HepG2 (cell line): ENCODE measurements around the gene LITAFD. TPM values are rescaled to one million over a fixed set of nuclear protein-coding genes. Genes with fewer than 3 reads are reported as not detected.
A peak's percentile ranks its signal among the peaks of the same experiment; 100 is the strongest.

ENCODE experiments used
- ATAC-seq: fragments of 200-7000 bp; cut with Tn5 transposase; 3 replicates; pipeline ENCODE4 v1.9.1; 2020; ENCODE audit warnings: mild to moderate bottlenecking, moderate library complexity
- BruUV-seq: library from RNA; stranded (reverse); fragments of 400-500 nt; replicated peaks from 2 replicates; lab custom pipeline; 2021; lab: Mats Ljungman, UMichigan
- CTCF ChIA-PET: fragments of 300-600 bp; formaldehyde crosslinking; extraction: SDS; loops from one replicate; lab custom pipeline; 2021; ENCODE audit warnings: low total read pairs, inconsistent platforms, low intra/inter-chr PET ratio; lab: Yijun Ruan, JAX
- POLR2A ChIA-PET: fragments of 350-600 bp; sonication (Branson Sonifier 250); formaldehyde crosslinking; loops from one replicate; lab custom pipeline; 2020; ENCODE audit warnings: antibody characterized with exemption, inconsistent platforms; lab: Yijun Ruan, JAX
- DNase-seq: peaks from one replicate; pipeline ENCODE4 v3.0.0-alpha.2; 2015; ENCODE audit warnings: low spot score
- FAIRE-seq: peaks from 3 replicates; lab custom pipeline; 2011; peaks lifted over from hg19 to GRCh38; lab: Jason Lieb, UNC
- H2AFZ ChIP-seq: one replicate; pipeline ENCODE4 v1.6.1; 2011; ENCODE audit warnings: low read length, inconsistent platforms
- H3K27ac ChIP-seq: fragments of 300-600 bp; 3 replicates; pipeline ENCODE4 v1.8.0; 2011; ENCODE audit warnings: mixed run types, mild to moderate bottlenecking, mixed read lengths, low read length, inconsistent platforms; ENCODE audit not compliant: insufficient read depth; ENCODE audit errors: extremely low read length
- H3K27me3 ChIP-seq, 2 experiments: fragments of 200-600 bp in 1 of 2; 2 replicates in 1 of 2; 3 replicates in 1 of 2; pipeline versions ENCODE4 v1.6.0 to v1.8.0; 2011; ENCODE audit warnings: low read length in 2 of 2, mild to moderate bottlenecking in 2 of 2, moderate library complexity in 2 of 2, inconsistent platforms in 1 of 2; ENCODE audit not compliant: insufficient read depth in 2 of 2, control insufficient read depth in 1 of 2
- H3K36me3 ChIP-seq, 2 experiments: fragments of 200-600 bp in 1 of 2; replicated peaks in 1 of 2; 2 replicates in 1 of 2; 3 replicates in 1 of 2; pipeline versions ENCODE4 v1.5.1 to v1.8.0; 2011; ENCODE audit warnings: low read length in 2 of 2, inconsistent platforms in 1 of 2; ENCODE audit not compliant: insufficient read depth in 2 of 2, control insufficient read depth in 1 of 2
- H3K4me1 ChIP-seq: 2 replicates; pipeline ENCODE4 v1.5.1; 2012; ENCODE audit warnings: low read length, inconsistent platforms; ENCODE audit not compliant: insufficient read depth
- H3K4me2 ChIP-seq: 2 replicates; pipeline ENCODE4 v1.6.0; 2011; ENCODE audit warnings: low read depth, low read length, inconsistent platforms
- H3K4me3 ChIP-seq, 3 experiments: fragments of 200-600 bp in 1 of 3; sonication (generic), shearing (Covaris generic) in 1 of 3; replicated peaks in 1 of 3; 2 replicates each; pipeline ENCODE4 v1.5.1; 2011 to 2016; ENCODE audit warnings: low read length in 3 of 3, inconsistent platforms in 2 of 3, low read depth in 2 of 3, mild to moderate bottlenecking in 2 of 3, control low read depth in 1 of 3, mixed read lengths in 1 of 3; ENCODE audit not compliant: insufficient read depth in 1 of 3
- H3K79me2 ChIP-seq: one replicate; pipeline ENCODE4 v1.6.1; 2011; ENCODE audit warnings: low read length, inconsistent platforms; ENCODE audit not compliant: insufficient read depth
- H3K9ac ChIP-seq: 2 replicates; pipeline ENCODE4 v1.6.0; 2011; ENCODE audit warnings: mild to moderate bottlenecking, low read depth, low read length, inconsistent platforms; ENCODE audit not compliant: insufficient read depth
- H3K9me3 ChIP-seq: 2 replicates; pipeline ENCODE4 v1.5.1; 2012; ENCODE audit warnings: mild to moderate bottlenecking, low read length
- H4K20me1 ChIP-seq: 2 replicates; pipeline ENCODE4 v1.6.0; 2011; ENCODE audit warnings: inconsistent platforms, mild to moderate bottlenecking, low read length, moderate library complexity; ENCODE audit not compliant: insufficient read depth
- AFF4 ChIP-seq: sonication (generic); formaldehyde crosslinking; IDR thresholded peaks from 2 replicates; pipeline ENCODE4 v1.4.0; 2020; ENCODE audit warnings: missing genetic modification reagents
- AGO2 ChIP-seq: fragments of 200-400 bp; formaldehyde crosslinking; optimal IDR thresholded peaks from 2 replicates; pipeline ENCODE3; 2017; ENCODE audit warnings: mild to moderate bottlenecking, low read depth, low read length, moderate library complexity
- DBP ChIP-seq: sonication (generic); formaldehyde crosslinking; IDR thresholded peaks from 2 replicates; pipeline ENCODE4 v1.4.0; 2020; ENCODE audit warnings: missing genetic modification reagents; ENCODE audit errors: not compliant biosample characterization
- HNRNPK ChIP-seq: fragments of 200-400 bp; formaldehyde crosslinking; IDR thresholded peaks from 2 replicates; pipeline ENCODE4 v1.6.1; 2018; ENCODE audit warnings: low read length, low read depth, moderate library complexity, mild to moderate bottlenecking; ENCODE audit not compliant: poor library complexity, severe bottlenecking
- HNRNPLL ChIP-seq: fragments of 200-400 bp; formaldehyde crosslinking; IDR thresholded peaks from 2 replicates; pipeline ENCODE4 v1.6.1; 2017; ENCODE audit warnings: mild to moderate bottlenecking, low read depth, low read length; ENCODE audit not compliant: poor library complexity, severe bottlenecking
- MIER2 ChIP-seq: IDR thresholded peaks from 2 replicates; pipeline ENCODE4 v1.6.1; 2016; ENCODE audit warnings: missing biosample characterization, missing genetic modification reagents
- MTA1 ChIP-seq: sonication (generic); formaldehyde crosslinking; IDR thresholded peaks from 2 replicates; pipeline ENCODE4 v1.4.0; 2020; ENCODE audit warnings: missing genetic modification reagents, mild to moderate bottlenecking, borderline replicate concordance
- MYNN ChIP-seq: sonication (generic); formaldehyde crosslinking; IDR thresholded peaks from 2 replicates; pipeline ENCODE4 v1.4.0; 2020; ENCODE audit warnings: mild to moderate bottlenecking, low read depth, missing genetic modification reagents
- RBM22 ChIP-seq: fragments of 200-400 bp; formaldehyde crosslinking; optimal IDR thresholded peaks from 2 replicates; pipeline ENCODE3; 2017; ENCODE audit warnings: mild to moderate bottlenecking, low read length, moderate library complexity
- SMARCE1 ChIP-seq: fragments of 450-650 bp; IDR thresholded peaks from 2 replicates; pipeline ENCODE4 v1.6.1; 2017; ENCODE audit warnings: borderline replicate concordance
- ZNF17 ChIP-seq: sonication (generic); formaldehyde crosslinking; IDR thresholded peaks from 2 replicates; pipeline ENCODE4 v1.5.0; 2020; ENCODE audit warnings: mild to moderate bottlenecking, missing genetic modification reagents
- ZNF274 ChIP-seq: sonication (generic); formaldehyde crosslinking; IDR thresholded peaks from 2 replicates; pipeline ENCODE4 v1.5.1; 2020; ENCODE audit warnings: mild to moderate bottlenecking, missing genetic modification reagents
- ZNF552 ChIP-seq: sonication (generic); formaldehyde crosslinking; IDR thresholded peaks from 2 replicates; pipeline ENCODE4 v1.9.0; 2022; ENCODE audit warnings: missing genetic modification reagents, mild to moderate bottlenecking, borderline replicate concordance
- ZNF713 ChIP-seq: sonication (generic); formaldehyde crosslinking; IDR thresholded peaks from 2 replicates; pipeline ENCODE4 v1.4.0; 2020; ENCODE audit warnings: mild to moderate bottlenecking, missing genetic modification reagents
- ZNF879 ChIP-seq: sonication (generic); formaldehyde crosslinking; IDR thresholded peaks from 2 replicates; pipeline ENCODE4 v1.8.1; 2023; ENCODE audit warnings: missing genetic modification reagents
- WGBS: methylation state at CpG from one replicate; pipeline ENCODE4 v1.1.6; 2017; ENCODE audit warnings: low lambda C conversion rate; 5-methylcytosine and 5-hydroxymethylcytosine counted together
- in situ Hi-C: cut with HindIII; loops from 2 replicates; pipeline ENCODE4 v1.10.0; 2017; ENCODE audit warnings: low pct_unique_long_range_greater_than_20kb; ENCODE audit not compliant: extremely low pct_ligation_motif_present
- intact Hi-C: fragments of 100-400 bp; cut with micrococcal nuclease; formaldehyde crosslinking; loops from one replicate; pipeline ENCODE4 v1.10.0; 2022; ENCODE audit not compliant: unreplicated experiment
- polyA plus RNA-seq, 8 experiments: library from polyadenylated mRNA; depleted of rRNA in 3 of 8; stranded (reverse) in 7 of 8; unstranded in 1 of 8; fragments of >200 nt; fragmentation: Illumina TruSeq in 4 of 8; extraction: Trizol in 4 of 8; gene quantifications; 2 replicates each; pipeline versions ENCODE4 v1.2.1 to v1.2.3, GENCODE V29; 2011 to 2016; ENCODE audit warnings: low read depth in 4 of 8, missing spikeins in 1 of 8, mixed read lengths in 1 of 8; ENCODE audit not compliant: insufficient read depth in 1 of 8
- total RNA-seq, 5 experiments: library from RNA; depleted of rRNA; stranded (reverse); fragments of >200 nt; fragmentation: Illumina TruSeq; extraction: Trizol; gene quantifications; 2 replicates each; pipeline ENCODE4 v1.2.3, GENCODE V29; 2016; ENCODE audit warnings: low read depth in 1 of 5

Gene LITAFD
- total and polyA plus RNA-seq, 2 of the 13 experiments (the other 11 are each of a cell fraction or from before 2014, with no cell fraction given): not detected

- POLR2A ChIA-PET: no interaction called here
- DNase-seq (no peak), ATAC-seq (no peak), FAIRE-seq (no peak)
- Histone ChIP-seq H3K9me3 (no peaks in the 10 kb centered on the region), H2AFZ (no peak overlapping the region), H3K27ac (no peak overlapping the region), H3K79me2 (no peaks in the 10 kb centered on the region), H3K4me1 (no peaks in the 10 kb centered on the region), H3K27me3 (no peaks in the 10 kb centered on the region), H4K20me1 (peaks cover 11% of the 10 kb centered on the region; the same call in 1 of the 2 replicates), H3K36me3 (peaks cover 58 to 95% of the 10 kb centered on the region in 2 experiments), H3K4me3 (no peak overlapping the region), H3K4me2 (no peak overlapping the region), H3K9ac (no peak overlapping the region)
- 98% methylated on average over 9 of the region's 9 CpGs for WGBS
- CTCF ChIA-PET: interaction anchor here (0.6 kb wide), 1 partner anchor 29 kb away, joined by 4 read pairs; no protein-coding TSS in a partner anchor
- intact Hi-C loops: no loop called here
- in situ Hi-C loops: no loop called here
- BruUV-seq: no TSS peak
- TF ChIP-seq RBM22 (peak; percentile 83), HNRNPK (peak; percentile 46), MYNN (no peak)
These were observed 20.9 kb downstream of the LITAFD start for GRCh38 chr16:8903004-8903403.

- H3K79me2 ChIP-seq: no peaks in the 10 kb centered on the region
- no peak overlapping the region for H3K4me2 ChIP-seq
- ChIA-PET POLR2A (no interaction called here), CTCF (interaction anchor here (2.4 to 2.5 kb wide), 2 partner anchors 104 to 129 kb away, joined by 10 to 20 read pairs; no protein-coding TSS in a partner anchor)
- no peaks in the 10 kb centered on the region for H3K27me3 ChIP-seq
- H3K36me3 ChIP-seq: peaks cover 58 to 95% of the 10 kb centered on the region in 2 experiments
- no peaks in the 10 kb centered on the region for H3K9me3 ChIP-seq
- H4K20me1 ChIP-seq: peaks cover 11% of the 10 kb centered on the region; the same call in 1 of the 2 replicates
- DNase-seq: no peak
- no peak for FAIRE-seq
- 95% methylated on average over 8 of the region's 8 CpGs for WGBS
- H3K4me3 ChIP-seq: no peak overlapping the region
- H3K4me1 ChIP-seq: no peaks in the 10 kb centered on the region
- no peak for ATAC-seq
- intact Hi-C loops (no loop called here), in situ Hi-C loops (no loop called here)
- H3K27ac ChIP-seq: no peak overlapping the region
- no peak overlapping the region for H2AFZ ChIP-seq
- no TSS peak for BruUV-seq
- H3K9ac ChIP-seq: no peak overlapping the region
- TF ChIP-seq HNRNPLL (no peak), AGO2 (peak; percentile 47), SMARCE1 (no peak), ZNF713 (CRISPR knock-in tag) (no peak), ZNF879 (CRISPR knock-in tag) (no peak), ZNF17 (CRISPR knock-in tag) (no peak), AFF4 (CRISPR knock-in tag) (no peak), RBM22 (peak; percentile 69), DBP (CRISPR knock-in tag) (no peak), ZNF552 (CRISPR knock-in tag) (no peak), MTA1 (CRISPR knock-in tag) (0 out of 2 replicates have a peak, but pooled peaks have one; percentile 21), ZNF274 (CRISPR knock-in tag) (no peak), MIER2 (no peak)
These were observed 21.9 kb downstream of the LITAFD start for GRCh38 chr16:8904018-8904430.
